Ovary (tissue), 3 donors: ENCODE results near the gene ZNF662.

Experiments
- EP300 ChIP-seq: sonication (generic); formaldehyde crosslinking; IDR thresholded peaks from one replicate; pipeline ENCODE4 v1.6.1; 2017; ENCODE audit warnings: antibody characterized with exemption
- POLR2A ChIP-seq: fragments of 450-650 bp; IDR thresholded peaks from one replicate; pipeline ENCODE4 v1.6.1; 2017; ENCODE audit warnings: antibody characterized with exemption, mild to moderate bottlenecking, moderate library complexity
- TF ChIP-seq, protein P1 (sequence below), 3 donors: fragments of 450-650 bp in 2 of 3; fragments of 200-600 bp in 1 of 3; IDR thresholded peaks; one replicate each; pipeline versions ENCODE4 v1.5.1 to v1.8.0; 2016 to 2022; ENCODE audit warnings: antibody characterized with exemption in 3 of 3, mild to moderate bottlenecking in 1 of 3
- donor health status: DM: no; HTN: no; CAD: no.

DNA sequence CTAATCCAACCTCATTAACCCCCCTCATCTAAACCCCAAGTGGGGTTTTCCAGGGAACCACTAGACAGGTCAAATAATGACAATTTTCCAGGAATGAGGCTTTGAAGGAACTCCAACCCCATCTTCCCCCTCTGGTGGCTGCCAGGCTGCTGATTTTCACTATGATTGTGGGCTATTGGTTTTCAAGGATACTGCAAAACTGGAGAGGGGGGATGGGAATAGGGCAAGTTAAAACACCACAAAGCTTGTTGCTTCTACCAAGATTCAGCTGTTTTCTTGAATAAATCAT is 10.4 kb upstream of the ZNF662 start:
- TF ChIP-seq, protein P1, sequence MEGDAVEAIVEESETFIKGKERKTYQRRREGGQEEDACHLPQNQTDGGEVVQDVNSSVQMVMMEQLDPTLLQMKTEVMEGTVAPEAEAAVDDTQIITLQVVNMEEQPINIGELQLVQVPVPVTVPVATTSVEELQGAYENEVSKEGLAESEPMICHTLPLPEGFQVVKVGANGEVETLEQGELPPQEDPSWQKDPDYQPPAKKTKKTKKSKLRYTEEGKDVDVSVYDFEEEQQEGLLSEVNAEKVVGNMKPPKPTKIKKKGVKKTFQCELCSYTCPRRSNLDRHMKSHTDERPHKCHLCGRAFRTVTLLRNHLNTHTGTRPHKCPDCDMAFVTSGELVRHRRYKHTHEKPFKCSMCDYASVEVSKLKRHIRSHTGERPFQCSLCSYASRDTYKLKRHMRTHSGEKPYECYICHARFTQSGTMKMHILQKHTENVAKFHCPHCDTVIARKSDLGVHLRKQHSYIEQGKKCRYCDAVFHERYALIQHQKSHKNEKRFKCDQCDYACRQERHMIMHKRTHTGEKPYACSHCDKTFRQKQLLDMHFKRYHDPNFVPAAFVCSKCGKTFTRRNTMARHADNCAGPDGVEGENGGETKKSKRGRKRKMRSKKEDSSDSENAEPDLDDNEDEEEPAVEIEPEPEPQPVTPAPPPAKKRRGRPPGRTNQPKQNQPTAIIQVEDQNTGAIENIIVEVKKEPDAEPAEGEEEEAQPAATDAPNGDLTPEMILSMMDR (IDR thresholded peaks at IDR 0.05), result no peak
- TF ChIP-seq EP300, result no peak
- TF ChIP-seq POLR2A, result no peak
